ENCODE measurements around the gene LPAR2. TPM values are rescaled to one million over a fixed set of nuclear protein-coding genes. Genes with fewer than 3 reads are reported as not detected.
"Not testable (repeated sequence)": the region's sequence is repeated elsewhere in the genome, so short reads cannot be mapped to it uniquely, and the experiment has no call there.

The LPAR2 gene
- total RNA-seq, 4 donors from 2014 or later, result 27.4 to 36.2 (median 32.6) TPM

- Histone ChIP-seq H3K36me3 (no peaks in the 10 kb centered on the region), H3K9me3 (no peaks in the 10 kb centered on the region), H3K27ac (no peak overlapping the region), H3K4me3 (no peak overlapping the region), H3K4me1 (peaks cover 27% of the 10 kb centered on the region), H3K27me3 (no peaks in the 10 kb centered on the region)
- no peak for DNase-seq (ENCODE audit: low spot score in 2 of 2)
- TF ChIP-seq EP300 (IDR thresholded peaks at IDR 0.05), result no peak
- TF ChIP-seq POLR2A (IDR thresholded peaks at IDR 0.05), result no peak
- peak in 1 of 3 donors; percentile 36 for TF ChIP-seq POLR2AphosphoS5 (IDR thresholded peaks at IDR 0.05)
- TF ChIP-seq CTCF (IDR thresholded peaks at IDR 0.05), result no peak
- 46% methylated on average over 1 of the region's 1 CpG for WGBS
These were observed 22.0 kb downstream of the LPAR2 start for GRCh38 chr19:19606021-19606420.

- H3K4me1 ChIP-seq, result peaks cover 27% of the 10 kb centered on the region
- DNase-seq (ENCODE audit: low spot score in 2 of 2), result no peak
- no peaks in the 10 kb centered on the region for H3K9me3 ChIP-seq
- H3K27me3 ChIP-seq, result no peaks in the 10 kb centered on the region
- no peaks in the 10 kb centered on the region for H3K36me3 ChIP-seq
- 46% methylated on average over 3 of the region's 3 CpGs for WGBS
- H3K27ac ChIP-seq, result no peak overlapping the region
- no peak overlapping the region for H3K4me3 ChIP-seq
- no peak for TF ChIP-seq POLR2AphosphoS5 (IDR thresholded peaks at IDR 0.05)
- no peak for TF ChIP-seq POLR2A (IDR thresholded peaks at IDR 0.05)
- no peak for TF ChIP-seq CTCF (IDR thresholded peaks at IDR 0.05)
These were observed 25.2 kb downstream of the LPAR2 start for GRCh38 chr19:19602713-19603324.

- Histone ChIP-seq H3K36me3 (no peaks in the 10 kb centered on the region), H3K4me1 (peaks cover 27% of the 10 kb centered on the region), H3K27me3 (no peaks in the 10 kb centered on the region), H3K9me3 (no peaks in the 10 kb centered on the region), H3K4me3 (no peak overlapping the region), H3K27ac (no peak overlapping the region)
- TF ChIP-seq POLR2AphosphoS5 (IDR thresholded peaks at IDR 0.05), result no peak
- no peak for TF ChIP-seq CTCF (IDR thresholded peaks at IDR 0.05)
- WGBS, result 76% methylated on average over 9 of the region's 9 CpGs
- DNase-seq (ENCODE audit: low spot score in 2 of 2), result no peak
These were observed 25.8 kb downstream of the LPAR2 start for GRCh38 chr19:19602136-19602712.

- no peaks in the 10 kb centered on the region for H3K9me3 ChIP-seq
- DNase-seq (ENCODE audit: low spot score in 2 of 2), result no peak
- H3K4me3 ChIP-seq, result no peak overlapping the region
- no peaks in the 10 kb centered on the region for H3K27me3 ChIP-seq
- H3K36me3 ChIP-seq, result no peaks in the 10 kb centered on the region
- no peak overlapping the region for H3K27ac ChIP-seq
- peaks cover 28% of the 10 kb centered on the region for H3K4me1 ChIP-seq
- 69% methylated on average over 1 of the region's 1 CpG for WGBS
- TF ChIP-seq POLR2AphosphoS5 (IDR thresholded peaks at IDR 0.05), result no peak
- TF ChIP-seq EP300 (IDR thresholded peaks at IDR 0.05), result no peak
- TF ChIP-seq POLR2A (IDR thresholded peaks at IDR 0.05), result no peak
- TF ChIP-seq CTCF (IDR thresholded peaks at IDR 0.05), result no peak
These were observed 27.2 kb downstream of the LPAR2 start for GRCh38 chr19:19600793-19601330.

- Histone ChIP-seq H3K4me1 (peaks cover 43% of the 10 kb centered on the region), H3K27ac (peak overlapping the region; percentile 52)
- 94% methylated on average over 20 of the region's 20 CpGs for WGBS
- not testable (repeated sequence) for H3K9me3 ChIP-seq; DNase-seq (ENCODE audit: low spot score in 2 of 2); H3K36me3 ChIP-seq; H3K27me3 ChIP-seq; H3K4me3 ChIP-seq
These were observed 29.1 kb downstream of the LPAR2 start for GRCh38 chr19:19598728-19599451.

All from suprapubic skin (tissue), 4 donors.